DOHH2 (cell line): ENCODE data around the gene WNT7A.

Experiments used
- CTCF ChIP-seq: fragments of 200-600 bp; sonication (generic); IDR thresholded peaks from one replicate; pipeline ENCODE4 v1.5.1; 2014; ENCODE audit warnings: antibody characterized with exemption, mild to moderate bottlenecking, low read depth, low read length; ENCODE audit not compliant: poor library complexity, severe bottlenecking
- EZH2phosphoT487 ChIP-seq: fragments of 200-600 bp; sonication (generic); IDR thresholded peaks from 2 replicates; pipeline ENCODE4 v1.6.1; 2017; ENCODE audit warnings: borderline replicate concordance, mild to moderate bottlenecking, antibody characterized with exemption, low read length, moderate library complexity, mixed read lengths

GRCh38 chr3:13853256-13853977 is 26.5 kb downstream of the WNT7A start:
- TF ChIP-seq CTCF (no peak), EZH2phosphoT487 (no peak)
